BLaER1 (cell line): Measurements from ENCODE around the gene XDH.

Experiments
- H3K27ac ChIP-seq: shearing (Covaris generic); formaldehyde crosslinking; 2 replicates; pipeline ENCODE4 v1.8.1; 2022
- H3K27me3 ChIP-seq: shearing (Covaris generic); formaldehyde crosslinking; 2 replicates; pipeline ENCODE4 v1.8.1; 2022
- H3K36me3 ChIP-seq: shearing (Covaris generic); formaldehyde crosslinking; 2 replicates; pipeline ENCODE4 v1.8.1; 2022
- H3K4me1 ChIP-seq: shearing (Covaris generic); formaldehyde crosslinking; 2 replicates; pipeline ENCODE4 v1.8.1; 2022
- H3K4me2 ChIP-seq: shearing (Covaris generic); formaldehyde crosslinking; 2 replicates; pipeline ENCODE4 v1.8.1; 2022
- H3K4me3 ChIP-seq: shearing (Covaris generic); formaldehyde crosslinking; 2 replicates; pipeline ENCODE4 v1.8.1; 2022
- H3K9ac ChIP-seq: shearing (Covaris generic); formaldehyde crosslinking; 2 replicates; pipeline ENCODE4 v1.8.1; 2022
- H3K9me3 ChIP-seq: shearing (Covaris generic); formaldehyde crosslinking; 2 replicates; pipeline ENCODE4 v1.8.1; 2022
- H4K20me1 ChIP-seq: shearing (Covaris generic); formaldehyde crosslinking; 2 replicates; pipeline ENCODE4 v1.8.1; 2022
- Cebpa-rat ChIP-seq: shearing (Covaris generic); IDR thresholded peaks from 2 replicates; pipeline ENCODE4 v1.8.1; 2022

Gene XDH

GRCh38 chr2:31349684-31350083 is 64.9 kb downstream of the XDH start:
- H3K36me3 ChIP-seq: no peaks in the 10 kb centered on the region
- no peak overlapping the region for H3K4me3 ChIP-seq
- H3K9me3 ChIP-seq: no peaks in the 10 kb centered on the region
- no peaks in the 10 kb centered on the region for H3K4me1 ChIP-seq
- H3K27me3 ChIP-seq: no peaks in the 10 kb centered on the region
- H3K4me2 ChIP-seq: no peak overlapping the region
- H3K27ac ChIP-seq: no peak overlapping the region
- no peaks in the 10 kb centered on the region for H4K20me1 ChIP-seq
- no peak overlapping the region for H3K9ac ChIP-seq
- TF ChIP-seq Cebpa-rat: no peak

GRCh38 chr2:31349160-31349559 is 65.4 kb downstream of the XDH start:
- Histone ChIP-seq H3K27me3 (no peaks in the 10 kb centered on the region), H3K9me3 (no peaks in the 10 kb centered on the region), H4K20me1 (no peaks in the 10 kb centered on the region), H3K9ac (no peak overlapping the region), H3K4me2 (no peak overlapping the region), H3K4me1 (no peaks in the 10 kb centered on the region), H3K27ac (no peak overlapping the region), H3K36me3 (no peaks in the 10 kb centered on the region), H3K4me3 (no peak overlapping the region)
- no peak for TF ChIP-seq Cebpa-rat

GRCh38 chr2:31348618-31349017 is 65.9 kb downstream of the XDH start:
- no peak overlapping the region for H3K4me2 ChIP-seq
- H4K20me1 ChIP-seq: no peaks in the 10 kb centered on the region
- no peaks in the 10 kb centered on the region for H3K4me1 ChIP-seq
- no peak for TF ChIP-seq Cebpa-rat
- no peaks in the 10 kb centered on the region for H3K36me3 ChIP-seq
- H3K9ac ChIP-seq: no peak overlapping the region
- H3K4me3 ChIP-seq: no peak overlapping the region
- no peak overlapping the region for H3K27ac ChIP-seq
- H3K27me3 ChIP-seq: no peaks in the 10 kb centered on the region
- no peaks in the 10 kb centered on the region for H3K9me3 ChIP-seq

- Histone ChIP-seq H3K4me3 (no peak overlapping the region), H3K36me3 (no peaks in the 10 kb centered on the region), H3K4me1 (no peaks in the 10 kb centered on the region), H4K20me1 (no peaks in the 10 kb centered on the region), H3K27ac (no peak overlapping the region), H3K27me3 (no peaks in the 10 kb centered on the region), H3K9me3 (no peaks in the 10 kb centered on the region), H3K9ac (no peak overlapping the region), H3K4me2 (no peak overlapping the region)
- no peak for TF ChIP-seq Cebpa-rat
Measured at GRCh38 chr2:31347750-31348149, 66.8 kb downstream of the XDH start.

- Histone ChIP-seq H3K4me1 (no peaks in the 10 kb centered on the region), H3K9ac (no peak overlapping the region), H4K20me1 (no peaks in the 10 kb centered on the region), H3K36me3 (no peaks in the 10 kb centered on the region), H3K27ac (no peak overlapping the region), H3K4me2 (no peak overlapping the region), H3K4me3 (no peak overlapping the region), H3K9me3 (no peaks in the 10 kb centered on the region), H3K27me3 (no peaks in the 10 kb centered on the region)
- TF ChIP-seq Cebpa-rat: no peak
Measured at GRCh38 chr2:31347319-31347718, 67.2 kb downstream of the XDH start.

GRCh38 chr2:31344447-31344846 is 70.1 kb downstream of the XDH start:
- no peaks in the 10 kb centered on the region for H3K4me1 ChIP-seq
- H4K20me1 ChIP-seq: no peaks in the 10 kb centered on the region
- H3K27ac ChIP-seq: no peak overlapping the region
- H3K9ac ChIP-seq: no peak overlapping the region
- H3K4me3 ChIP-seq: no peak overlapping the region
- H3K27me3 ChIP-seq: no peaks in the 10 kb centered on the region
- no peaks in the 10 kb centered on the region; the same call in 1 of the 2 replicates for H3K9me3 ChIP-seq
- H3K36me3 ChIP-seq: no peaks in the 10 kb centered on the region
- TF ChIP-seq Cebpa-rat: no peak
- H3K4me2 ChIP-seq: no peak overlapping the region

- Histone ChIP-seq H3K9ac (no peak overlapping the region), H3K9me3 (no peaks in the 10 kb centered on the region; the same call in 1 of the 2 replicates), H3K27ac (no peak overlapping the region), H3K4me2 (no peak overlapping the region), H3K36me3 (no peaks in the 10 kb centered on the region), H4K20me1 (no peaks in the 10 kb centered on the region), H3K27me3 (no peaks in the 10 kb centered on the region), H3K4me3 (no peak overlapping the region), H3K4me1 (no peaks in the 10 kb centered on the region)
- no peak for TF ChIP-seq Cebpa-rat
Measured at GRCh38 chr2:31341351-31341750, 73.2 kb downstream of the XDH start.

GRCh38 chr2:31339696-31340095 is 74.8 kb downstream of the XDH start:
- Histone ChIP-seq H4K20me1 (no peaks in the 10 kb centered on the region), H3K4me1 (no peaks in the 10 kb centered on the region), H3K4me2 (no peak overlapping the region), H3K4me3 (no peak overlapping the region), H3K9me3 (no peaks in the 10 kb centered on the region; the same call in 1 of the 2 replicates), H3K27ac (no peak overlapping the region), H3K9ac (no peak overlapping the region), H3K36me3 (no peaks in the 10 kb centered on the region), H3K27me3 (no peaks in the 10 kb centered on the region)
- no peak for TF ChIP-seq Cebpa-rat

GRCh38 chr2:31337860-31338259 is 76.7 kb downstream of the XDH start:
- no peaks in the 10 kb centered on the region for H3K36me3 ChIP-seq
- no peaks in the 10 kb centered on the region for H3K4me1 ChIP-seq
- H3K9me3 ChIP-seq: no peaks in the 10 kb centered on the region; the same call in 1 of the 2 replicates
- H3K27ac ChIP-seq: no peak overlapping the region
- H3K9ac ChIP-seq: no peak overlapping the region
- H3K4me3 ChIP-seq: no peak overlapping the region
- no peak overlapping the region for H3K4me2 ChIP-seq
- no peaks in the 10 kb centered on the region for H3K27me3 ChIP-seq
- no peak for TF ChIP-seq Cebpa-rat
- H4K20me1 ChIP-seq: no peaks in the 10 kb centered on the region

GRCh38 chr2:31337197-31337596 is 77.3 kb downstream of the XDH start:
- TF ChIP-seq Cebpa-rat: no peak
- Histone ChIP-seq H4K20me1 (no peaks in the 10 kb centered on the region), H3K4me2 (no peak overlapping the region), H3K27ac (no peak overlapping the region), H3K27me3 (no peaks in the 10 kb centered on the region), H3K4me3 (no peak overlapping the region), H3K9ac (no peak overlapping the region), H3K4me1 (peaks cover 2% of the 10 kb centered on the region; the same call in 1 of the 2 replicates), H3K36me3 (no peaks in the 10 kb centered on the region), H3K9me3 (no peaks in the 10 kb centered on the region; the same call in 1 of the 2 replicates)

GRCh38 chr2:31335921-31336585 is 78.5 kb downstream of the XDH start:
- no peaks in the 10 kb centered on the region; the same call in 1 of the 2 replicates for H3K9me3 ChIP-seq
- no peak overlapping the region for H3K4me3 ChIP-seq
- H3K4me1 ChIP-seq: peaks cover 14% of the 10 kb centered on the region
- H3K36me3 ChIP-seq: no peaks in the 10 kb centered on the region
- no peaks in the 10 kb centered on the region for H4K20me1 ChIP-seq
- no peak overlapping the region for H3K4me2 ChIP-seq
- no peak for TF ChIP-seq Cebpa-rat
- H3K27me3 ChIP-seq: no peaks in the 10 kb centered on the region
- H3K27ac ChIP-seq: no peak overlapping the region
- H3K9ac ChIP-seq: no peak overlapping the region
